AG20443 (cell line): Measurements from ENCODE around the gene ESAM.

Source experiments
- DNase-seq: peaks from one replicate; pipeline ENCODE4 v3.0.0; 2012; ENCODE audit warnings: low spot score, mixed read lengths

ESAM gene

DNA sequence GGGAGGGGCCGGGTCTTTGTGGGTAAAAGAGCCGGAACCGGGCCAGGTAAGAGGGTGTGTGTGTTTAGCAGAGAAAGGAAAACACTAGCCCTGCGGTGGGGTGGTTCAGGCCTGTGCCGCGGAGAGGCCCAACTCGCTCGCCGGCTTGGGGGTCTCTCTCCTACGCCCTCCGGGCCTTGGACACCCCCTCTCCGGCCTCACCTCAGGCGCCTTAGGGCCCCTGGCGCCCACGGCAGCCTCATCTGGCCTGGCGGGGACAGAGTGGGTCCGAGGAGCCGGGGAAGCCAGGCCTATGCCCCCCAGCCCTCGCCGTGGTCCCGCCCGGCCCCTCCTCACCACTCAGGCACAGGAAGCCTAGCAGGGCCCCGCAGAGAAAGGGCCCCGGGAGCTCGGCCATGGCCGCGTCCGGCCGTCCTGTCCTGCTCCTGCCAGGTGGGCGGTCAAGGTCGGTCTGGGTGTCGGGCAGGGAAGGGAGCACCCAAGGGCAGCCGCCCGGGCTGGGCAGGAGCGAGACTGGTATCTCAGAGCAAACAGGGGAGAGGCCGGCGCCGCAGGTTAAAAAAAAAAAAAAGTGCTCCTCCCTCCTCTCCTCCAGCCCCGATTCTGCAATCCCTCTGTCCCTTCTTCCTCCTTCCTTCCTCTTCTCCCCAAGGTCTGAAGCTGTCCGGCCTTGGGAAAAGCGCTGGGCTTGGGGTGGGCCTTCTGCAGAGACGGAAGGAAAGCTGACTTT lies 10.2 kb downstream of the ESAM start, which contains the start of gene VSIG2:
Gene VSIG2 (minus strand): TSS at position 515 of the 730 bp plus-strand sequence. CDS start 118 bp downstream, at position 397.
- no peak for DNase-seq

DNA sequence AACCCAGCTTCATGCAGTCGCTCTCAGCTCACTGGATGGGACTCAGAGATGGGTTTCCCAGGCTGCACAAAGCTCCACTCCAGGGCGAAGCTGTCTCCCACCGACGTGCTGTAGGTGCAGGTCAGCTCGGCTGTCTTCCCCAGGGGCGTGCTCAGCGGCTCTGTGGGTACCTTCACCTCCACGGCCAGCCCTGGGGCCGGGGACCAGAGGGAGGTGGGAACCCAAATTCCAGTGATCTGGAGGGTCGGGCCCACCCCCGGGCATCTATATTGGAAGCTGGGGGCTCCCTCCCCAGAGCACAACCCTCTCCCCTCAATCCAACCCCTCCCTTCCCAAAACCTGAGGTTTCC lies 10.7 kb downstream of the ESAM start:
- no peak for DNase-seq

DNA sequence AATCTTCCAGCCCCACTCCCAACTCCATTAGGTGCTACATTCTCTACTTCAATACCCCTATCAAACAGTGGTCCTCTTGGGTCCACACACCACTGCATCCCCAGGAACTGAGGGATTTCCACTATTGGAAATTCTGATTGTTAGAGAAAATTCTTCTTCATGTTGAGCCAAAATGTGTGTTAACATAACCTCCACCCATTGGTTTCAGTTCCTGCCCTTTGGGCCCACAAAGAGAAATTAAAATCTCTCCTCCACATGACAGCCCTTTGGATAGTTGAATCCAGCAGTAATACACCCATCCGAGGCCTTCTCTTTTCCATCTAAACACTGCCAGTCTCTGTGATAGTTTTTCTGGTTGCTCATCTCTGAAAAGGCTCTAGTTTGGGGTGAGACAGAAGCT lies 12.2 kb downstream of the ESAM start:
- no peak for DNase-seq

DNA sequence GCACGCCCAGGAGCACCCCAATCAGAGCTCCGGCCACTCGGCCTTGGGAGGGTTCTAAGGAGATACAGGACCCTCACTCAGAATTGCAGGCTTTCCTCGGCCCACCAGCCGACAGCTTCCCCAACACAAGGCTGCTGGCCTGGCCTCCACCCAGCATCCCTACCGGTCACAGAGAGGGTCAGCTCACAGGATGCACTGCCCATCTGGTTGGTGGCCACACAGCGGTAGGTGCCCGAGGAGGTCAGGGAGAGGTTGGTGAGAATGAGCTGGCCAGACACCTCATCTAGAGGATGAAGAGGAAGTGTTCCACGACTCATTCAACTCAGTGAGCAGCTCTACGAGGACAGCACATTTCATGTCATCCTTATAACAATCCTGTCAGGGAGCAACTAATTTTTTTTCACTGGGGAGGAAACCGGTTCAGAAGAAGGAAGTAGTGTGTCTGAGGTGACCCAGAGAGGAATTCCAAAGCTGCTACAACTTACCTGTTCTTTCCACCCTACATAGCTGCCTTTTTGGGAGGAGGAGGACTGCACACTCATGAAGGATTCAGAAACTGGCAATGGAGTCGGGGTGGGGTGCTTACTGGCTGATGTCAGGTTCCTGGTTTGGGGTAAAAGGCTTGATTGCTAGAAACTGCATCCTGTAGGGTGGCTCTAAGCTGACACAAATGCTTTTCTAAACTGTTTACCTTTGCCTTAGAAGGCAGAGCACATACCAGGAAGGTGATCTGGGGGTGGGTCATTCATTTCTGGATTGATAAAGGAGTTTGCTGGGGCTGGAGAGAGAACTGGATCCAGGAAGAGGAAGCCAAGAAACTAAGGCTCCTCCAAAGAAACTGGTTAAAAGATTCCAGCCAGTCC lies 13.4 kb downstream of the ESAM start:
- no peak for DNase-seq

DNA sequence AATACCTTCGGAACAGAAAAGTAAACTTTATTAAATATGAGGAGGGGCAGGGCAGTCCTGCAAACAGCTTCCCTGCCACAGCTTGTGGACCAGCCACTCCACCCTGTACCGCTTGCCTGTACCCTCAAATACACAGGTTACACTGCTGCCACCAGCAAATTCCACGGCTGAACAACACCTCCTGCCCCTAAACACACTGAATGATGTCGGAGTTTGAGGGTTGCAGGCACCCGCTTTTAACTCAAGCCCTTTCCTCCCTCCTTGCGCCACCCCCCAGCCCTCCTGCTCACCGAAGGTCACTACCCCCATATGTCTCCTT lies 14.0 kb downstream of the ESAM start:
- no peak for DNase-seq

DNA sequence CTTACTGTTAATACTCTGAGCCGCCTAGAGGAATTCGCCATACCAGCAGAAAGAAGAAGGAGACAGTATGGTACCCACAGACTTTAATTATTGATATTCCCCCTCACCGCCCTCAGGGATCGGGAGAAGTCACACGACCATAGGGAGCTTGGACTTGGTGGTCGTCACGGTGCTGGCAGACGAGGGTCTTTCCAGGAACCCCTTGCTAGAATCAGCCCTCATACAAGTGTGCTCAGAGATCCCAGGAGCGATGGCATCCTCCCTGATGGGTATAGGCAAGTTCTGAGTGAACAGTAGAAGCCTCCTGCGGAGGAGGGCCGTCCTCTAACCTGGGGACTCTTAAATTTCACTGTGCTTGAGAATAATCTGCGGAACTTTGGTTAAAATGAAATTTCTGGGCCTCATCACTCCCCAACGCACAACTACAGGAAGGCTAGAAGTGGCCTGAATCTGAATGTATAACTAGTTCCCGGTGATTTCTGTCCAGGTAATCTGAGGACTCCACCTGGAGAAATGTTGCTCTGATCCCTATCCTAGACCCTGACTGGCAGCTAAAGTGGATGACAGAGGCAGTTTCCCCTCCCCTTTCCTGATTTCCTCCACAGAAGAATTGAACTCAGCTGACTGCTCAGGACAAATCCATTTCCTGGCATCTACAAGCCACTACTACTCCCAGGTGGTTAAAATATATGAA lies 14.5 kb downstream of the ESAM start:
- no peak for DNase-seq

DNA sequence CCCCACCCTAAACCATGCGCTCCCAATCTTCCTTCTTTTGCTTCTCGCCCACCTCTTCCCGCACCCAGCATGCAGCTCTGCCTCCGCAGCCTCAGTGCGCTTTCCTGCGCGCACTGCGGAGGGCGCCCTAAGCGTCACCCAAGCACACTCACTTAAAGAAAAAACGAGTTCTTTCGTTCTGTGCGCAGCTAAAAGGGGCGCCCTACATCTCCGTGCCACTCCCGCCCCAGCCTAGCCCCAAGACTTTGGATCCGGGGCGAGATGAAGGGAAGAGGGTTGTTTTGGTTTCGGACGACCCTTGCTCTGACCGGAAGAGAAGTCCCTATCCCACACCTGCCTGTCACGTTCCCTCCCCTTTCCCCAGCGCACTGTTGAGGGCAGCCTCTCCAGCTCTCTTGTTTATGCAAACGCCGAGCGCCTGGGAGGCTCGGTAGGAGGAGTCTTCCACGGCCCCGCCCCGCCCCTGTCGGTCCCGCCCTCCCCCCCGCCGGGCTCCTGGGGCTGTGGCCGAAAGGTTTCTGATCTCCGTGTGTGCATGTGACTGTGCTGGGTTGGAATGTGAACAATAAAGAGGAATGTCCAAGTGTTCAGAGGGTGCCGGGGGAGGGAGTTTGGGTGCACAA lies 15.4 kb downstream of the ESAM start:
- peak; percentile 92 for DNase-seq

DNA sequence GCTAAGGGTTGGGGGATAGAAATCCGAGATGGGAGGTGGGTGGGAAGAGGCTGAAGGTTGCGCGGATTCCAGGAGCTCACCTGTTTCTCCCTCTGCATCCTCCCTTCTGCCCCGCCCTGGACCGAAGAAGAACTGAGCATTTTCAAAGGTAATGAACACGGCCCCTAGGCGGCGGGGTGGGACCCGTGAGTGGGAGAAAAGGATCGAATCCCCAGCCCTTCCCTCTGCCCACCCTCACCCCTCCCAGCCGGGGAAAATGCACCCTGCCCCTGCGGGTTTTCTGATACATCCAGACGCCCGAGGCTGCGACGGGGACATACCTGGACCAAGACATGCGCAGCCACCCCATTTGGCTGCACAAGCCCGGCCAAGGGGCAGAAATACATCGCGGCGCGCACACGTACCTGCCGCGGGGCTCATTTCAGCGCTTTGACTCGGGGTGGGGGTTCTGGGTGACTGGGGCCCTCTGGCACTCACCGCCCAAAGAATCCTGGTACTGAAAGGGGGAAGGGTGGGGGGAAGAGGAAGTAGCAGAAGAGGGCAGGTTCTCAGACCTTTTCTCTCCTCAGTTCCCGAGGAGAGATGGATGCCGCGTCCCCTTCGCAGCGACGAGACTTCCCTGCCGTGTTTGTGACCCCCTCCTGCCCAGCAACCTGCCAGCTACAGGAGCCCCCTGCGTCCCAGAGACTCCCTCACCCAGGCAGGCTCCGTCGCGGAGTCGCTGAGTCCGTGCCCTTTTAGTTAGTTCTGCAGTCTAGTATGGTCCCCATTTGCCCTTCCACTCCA lies 16.1 kb downstream of the ESAM start:
- peak; percentile 15 for DNase-seq

DNA sequence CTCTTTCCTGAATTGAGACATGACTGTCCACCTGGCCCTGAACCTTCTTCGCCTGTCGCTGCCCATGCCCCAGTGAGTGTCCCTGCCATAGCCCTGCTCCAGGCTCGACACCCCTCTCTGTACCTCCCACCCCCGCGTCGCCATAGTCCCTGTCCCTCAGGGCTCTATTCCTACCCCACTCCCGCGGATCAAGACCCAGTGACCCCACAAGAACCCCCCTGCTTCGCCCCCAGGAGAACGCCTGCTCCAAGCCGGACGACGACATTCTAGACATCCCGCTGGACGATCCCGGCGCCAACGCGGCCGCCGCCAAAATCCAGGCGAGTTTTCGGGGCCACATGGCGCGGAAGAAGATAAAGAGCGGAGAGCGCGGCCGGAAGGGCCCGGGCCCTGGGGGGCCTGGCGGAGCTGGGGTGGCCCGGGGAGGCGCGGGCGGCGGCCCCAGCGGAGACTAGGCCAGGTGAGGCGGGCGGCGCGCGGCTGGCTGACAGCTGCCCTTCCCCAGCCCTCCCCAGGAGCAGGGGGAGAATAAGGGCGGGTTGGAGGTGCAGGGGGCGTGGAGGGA lies 16.7 kb downstream of the ESAM start:
- DNase-seq = no peak

DNA sequence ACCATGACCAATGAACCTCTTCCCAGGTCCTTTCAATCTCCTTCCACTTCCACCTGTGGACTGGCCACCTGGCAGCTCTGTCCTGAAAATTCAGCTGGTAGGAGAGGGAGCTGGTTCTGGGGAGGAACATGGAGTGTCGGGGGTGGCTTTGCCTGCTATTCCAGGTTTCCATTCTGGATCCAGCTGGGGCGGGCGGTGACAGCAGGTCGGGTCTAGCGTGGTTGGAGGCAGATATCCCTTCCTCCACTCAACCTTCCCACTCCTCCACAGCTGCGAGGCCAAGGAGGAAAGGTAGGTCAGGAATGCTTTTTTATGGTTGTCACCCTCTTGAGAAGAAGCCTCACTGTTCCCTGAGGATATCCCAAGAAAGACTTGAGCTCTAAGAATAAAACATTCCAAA lies 19.0 kb downstream of the ESAM start:
- DNase-seq = no peak

DNA sequence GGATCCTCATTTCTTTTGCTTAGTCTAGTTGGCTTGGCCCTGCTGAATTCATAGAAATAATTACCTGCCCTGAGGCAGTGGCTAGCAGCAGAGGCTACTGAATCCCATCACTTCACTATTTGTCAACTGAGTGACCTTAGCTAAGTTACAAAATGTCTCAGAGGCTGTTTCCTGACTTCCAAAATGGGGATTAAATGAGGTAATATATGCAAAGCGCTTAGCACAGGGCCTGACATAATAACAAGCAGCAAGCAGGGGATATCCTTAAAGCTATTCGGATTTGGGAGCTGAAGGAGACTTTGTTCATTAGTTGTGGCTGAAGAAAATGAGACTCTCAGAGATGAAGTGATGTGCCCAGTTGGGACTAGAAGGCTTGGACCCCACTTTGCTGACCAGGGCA lies 19.5 kb downstream of the ESAM start:
- no peak for DNase-seq

DNA sequence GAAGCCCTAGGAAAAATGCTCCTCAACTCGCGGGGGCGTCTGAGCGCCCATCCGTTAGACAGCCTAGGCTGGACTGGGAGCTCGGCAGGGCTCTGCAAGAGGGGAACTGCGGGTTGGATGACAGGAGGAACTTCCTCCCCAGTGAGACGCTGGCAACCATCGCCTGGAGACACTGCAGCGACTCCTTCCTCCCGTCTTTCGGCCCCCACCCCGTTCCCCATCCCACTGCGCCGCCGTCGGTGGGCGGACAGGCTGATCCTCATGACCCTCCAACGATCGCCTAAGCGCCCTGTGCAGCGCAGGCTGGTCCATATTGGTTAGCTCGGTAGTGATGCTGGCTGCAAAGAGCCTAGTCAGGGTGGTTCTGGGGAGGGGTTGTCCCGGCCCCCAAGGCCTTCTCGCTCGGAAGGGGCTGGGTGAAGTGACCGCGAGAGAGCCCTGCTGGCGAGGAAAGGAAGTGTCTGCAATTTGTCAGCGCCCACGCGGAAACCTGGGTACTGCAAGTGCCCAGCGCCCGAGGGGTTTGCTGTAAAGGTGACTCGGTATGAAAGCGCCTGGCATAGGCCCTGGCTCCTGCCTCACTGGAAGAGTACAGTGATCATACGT lies 21.7 kb downstream of the ESAM start:
- no peak for DNase-seq

DNA sequence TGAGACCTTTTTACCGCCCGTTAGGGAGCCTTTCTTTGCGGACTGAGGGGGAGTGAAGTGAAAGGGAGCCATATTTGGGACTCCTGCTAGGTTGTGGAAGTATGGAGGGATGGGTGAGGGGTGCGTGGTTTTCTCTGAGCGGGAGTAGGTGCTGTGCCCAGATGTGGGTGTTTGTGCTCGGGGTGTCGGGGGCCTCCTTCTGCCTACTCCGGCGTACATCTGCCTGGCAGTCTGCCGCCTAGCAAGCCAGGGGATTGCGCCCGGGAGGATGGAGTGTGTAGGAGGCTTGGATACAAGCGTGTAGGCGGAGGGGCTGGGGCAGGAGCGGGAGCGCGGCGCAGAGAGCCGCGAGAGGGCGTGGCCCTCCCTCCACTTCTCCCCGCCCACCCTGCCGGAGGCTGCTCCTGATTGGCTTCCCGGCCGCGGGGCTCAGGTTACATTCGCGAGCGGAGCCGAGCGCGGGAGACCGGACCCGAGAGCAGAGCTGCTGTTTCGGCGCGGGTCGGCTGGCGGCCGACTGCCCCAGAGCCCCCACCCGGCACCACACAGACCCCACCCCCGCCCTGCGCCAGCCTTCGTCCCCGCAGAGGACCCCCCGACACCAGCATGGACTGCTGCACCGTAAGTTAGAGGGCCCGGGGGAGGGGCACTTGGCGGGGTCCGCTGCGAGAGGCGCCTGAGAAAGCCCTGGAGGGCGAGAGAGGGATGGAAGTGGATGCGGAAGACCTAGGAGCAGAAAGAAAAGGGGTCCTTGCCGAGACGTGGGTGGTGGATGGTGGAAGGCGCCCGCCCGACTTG lies 22.4 kb downstream of the ESAM start, which contains the start of gene NRGN:
Gene NRGN (plus strand): TSS at position 464 of the 798 bp plus-strand sequence. CDS start 143 bp downstream, at position 607.
- DNase-seq = peak; percentile 98

DNA sequence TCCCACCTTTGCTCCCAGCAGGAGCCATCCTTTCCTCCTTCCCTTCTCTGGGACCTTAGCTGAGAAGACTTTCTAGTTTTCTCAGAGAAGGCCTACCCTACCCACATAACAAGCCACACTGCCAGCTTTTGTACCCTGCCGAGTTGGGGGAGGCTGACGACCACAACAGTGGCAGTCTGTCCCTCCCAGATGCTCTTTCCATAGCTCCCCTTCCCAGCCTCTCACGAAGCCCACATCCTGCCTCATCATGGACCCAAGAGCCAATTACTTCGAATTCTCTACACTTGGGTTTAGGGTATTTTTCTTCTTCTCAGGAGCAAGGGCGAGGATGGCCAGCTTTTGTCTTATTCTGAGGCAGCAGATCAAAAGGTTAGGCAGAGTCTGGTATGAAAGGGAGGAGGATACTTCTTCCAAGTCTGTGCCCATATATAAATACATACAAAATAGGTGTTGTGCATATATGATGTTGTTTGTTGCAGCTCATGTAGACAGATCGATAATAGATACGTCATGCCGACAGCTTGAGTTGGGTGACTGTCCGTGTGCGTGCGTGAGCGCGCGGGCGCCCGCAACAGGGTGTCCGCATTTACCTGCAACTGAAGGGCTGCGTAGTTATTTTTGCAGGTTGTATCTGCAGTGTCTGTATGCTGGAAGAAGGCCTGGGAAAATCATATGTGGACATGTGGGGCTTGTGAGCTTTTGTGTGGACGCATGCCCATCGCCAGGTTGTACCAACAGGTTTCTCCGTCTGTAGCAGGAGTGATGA lies 23.2 kb downstream of the ESAM start:
- DNase-seq = no peak

DNA sequence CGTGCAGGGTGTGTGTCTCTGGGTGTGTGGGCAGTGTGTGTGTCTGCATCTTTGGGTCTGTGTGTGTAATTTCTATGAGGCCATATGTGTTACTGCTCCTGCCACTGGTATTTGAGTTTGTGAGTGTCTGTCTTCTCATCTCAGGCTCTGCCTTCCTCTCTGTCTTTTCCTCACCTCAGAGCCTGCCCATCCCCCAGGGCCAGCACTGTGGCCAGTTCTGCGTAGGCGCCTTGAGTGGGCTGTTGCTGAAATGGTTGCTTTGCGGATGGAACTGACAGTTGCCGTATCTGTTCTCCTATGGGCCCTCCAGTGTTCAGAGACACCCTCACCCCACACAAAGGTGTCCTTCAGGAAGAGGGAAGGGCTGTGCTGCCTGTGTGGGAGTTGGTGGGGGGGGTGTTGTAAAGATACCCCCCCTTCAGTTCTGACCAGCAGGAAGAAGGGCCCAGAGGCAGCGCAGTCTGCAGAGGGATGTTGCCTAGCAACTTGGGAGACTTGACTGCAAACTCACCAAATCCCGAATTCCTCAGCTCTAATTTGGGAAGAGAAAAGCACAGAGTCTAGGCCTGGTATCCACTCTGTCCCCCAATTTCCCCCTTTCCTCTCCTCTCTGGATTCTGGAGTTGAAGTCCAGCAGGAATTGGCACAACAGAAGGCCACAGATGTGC lies 24.3 kb downstream of the ESAM start:
- no peak for DNase-seq

DNA sequence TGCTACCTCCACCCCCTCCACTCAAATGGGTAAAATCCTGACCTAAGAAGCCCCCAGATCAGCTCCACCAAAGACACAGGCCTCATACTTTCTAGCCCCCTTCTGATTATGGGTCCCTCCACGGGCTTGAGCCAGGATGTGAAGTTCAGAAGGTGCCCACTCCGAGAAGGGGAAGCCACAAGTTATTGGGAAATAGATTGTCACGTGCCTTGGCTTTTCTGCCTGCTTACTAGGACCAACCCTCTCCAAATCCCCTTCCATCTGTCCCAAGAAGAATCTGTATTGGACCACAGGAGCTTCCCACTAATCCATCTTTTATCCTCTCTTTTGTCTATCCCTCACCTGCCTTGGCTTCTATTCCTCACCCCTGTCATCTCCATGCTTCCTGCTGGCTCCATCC lies 25.4 kb downstream of the ESAM start:
- DNase-seq = no peak

DNA sequence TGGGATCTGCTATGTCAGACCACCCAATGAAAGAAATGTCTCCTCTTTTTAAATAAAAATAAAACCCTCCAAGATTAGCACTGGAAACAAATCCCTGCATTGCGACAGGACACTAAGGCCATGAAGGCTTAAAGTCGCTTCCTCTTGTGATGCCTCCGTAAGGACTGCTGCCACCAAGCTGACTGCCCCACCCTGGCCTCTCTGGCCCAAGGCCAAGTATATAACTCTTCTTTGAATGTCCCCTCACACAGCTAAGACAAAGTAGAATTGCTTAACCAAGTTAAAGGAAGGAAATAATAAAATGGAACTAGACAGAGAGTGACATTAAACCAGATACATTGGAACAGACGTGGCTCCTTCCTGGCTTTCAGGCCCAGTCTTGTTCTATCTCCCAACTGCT lies 29.9 kb downstream of the ESAM start:
- DNase-seq = no peak

DNA sequence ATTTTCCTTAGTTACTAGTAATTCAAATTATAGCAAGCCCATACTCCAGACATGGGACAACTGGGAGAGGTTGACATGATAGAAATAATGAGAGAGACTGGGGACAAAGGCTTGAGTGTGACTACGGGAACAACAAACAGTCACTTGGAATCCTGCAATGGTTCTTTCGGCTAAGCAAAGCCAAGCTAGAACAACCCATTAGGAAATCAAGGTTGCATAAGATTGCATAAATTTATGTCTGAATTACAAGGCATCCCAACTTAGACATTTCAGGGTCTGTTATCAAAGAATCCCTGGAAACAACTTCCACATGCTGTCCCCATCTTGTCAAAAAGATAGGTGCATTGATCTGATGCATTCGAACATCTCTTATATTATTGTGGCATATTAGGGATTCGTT lies 32.5 kb downstream of the ESAM start:
- no peak for DNase-seq

DNA sequence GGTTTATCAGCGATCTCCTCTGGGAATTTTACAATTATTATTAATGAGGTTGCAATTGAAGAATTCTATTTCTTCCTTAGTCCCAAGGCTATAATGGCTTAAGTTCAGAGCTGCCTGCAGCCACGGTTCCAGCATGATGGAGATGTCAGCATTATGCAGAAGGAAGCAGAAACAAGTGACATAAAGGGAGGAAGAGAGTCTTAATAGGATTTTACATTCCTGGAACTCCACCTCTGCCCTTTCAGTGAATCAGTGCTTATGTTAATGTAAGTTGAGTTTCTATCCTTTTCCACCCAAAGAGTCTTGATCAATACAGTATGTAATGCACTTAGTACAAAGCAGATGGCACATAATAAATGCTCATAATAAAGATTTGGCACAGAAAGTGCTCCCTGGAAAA lies 34.0 kb downstream of the ESAM start:
- no peak for DNase-seq
